ENCODE measurements around the gene ZNF429.
"Not testable (repeated sequence)": the region's sequence is repeated elsewhere in the genome, so short reads cannot be mapped to it uniquely, and the experiment has no call there.

ZNF429 gene

GRCh38 chr19:21587117-21587461, 81.7 kb downstream of the ZNF429 start:
- Histone ChIP-seq H3K36me3 (ENCODE audit: control insufficient read depth, insufficient read depth, low read length) (no peaks in the 10 kb centered on the region), H3K27me3 (ENCODE audit: control insufficient read depth, insufficient read depth, low read length, poor library complexity, severe bottlenecking) (peaks cover 12% of the 10 kb centered on the region), H3K4me3 (ENCODE audit: insufficient read depth, low read depth, low read length) (peak overlapping the region; percentile 27), H3K27ac (ENCODE audit: insufficient read depth, low read depth, low read length, poor library complexity, severe bottlenecking) (no peak overlapping the region), H3K9me3 (ENCODE audit: control insufficient read depth, low read length) (no peaks in the 10 kb centered on the region), H3K4me1 (ENCODE audit: control insufficient read depth, insufficient read depth, low read length) (no peaks in the 10 kb centered on the region)
- WGBS, 2 experiments: 71 to 73% methylated on average over 12 of the region's 12 CpGs

- Histone ChIP-seq H3K9me3 (ENCODE audit: control insufficient read depth, low read length) (no peaks in the 10 kb centered on the region), H3K27me3 (ENCODE audit: control insufficient read depth, insufficient read depth, low read length, poor library complexity, severe bottlenecking) (peaks cover 12% of the 10 kb centered on the region), H3K27ac (ENCODE audit: insufficient read depth, low read depth, low read length, poor library complexity, severe bottlenecking) (no peak overlapping the region), H3K4me3 (ENCODE audit: insufficient read depth, low read depth, low read length) (no peak overlapping the region), H3K4me1 (ENCODE audit: control insufficient read depth, insufficient read depth, low read length) (no peaks in the 10 kb centered on the region), H3K36me3 (ENCODE audit: control insufficient read depth, insufficient read depth, low read length) (no peaks in the 10 kb centered on the region)
- 80 to 87% methylated on average over 5 of the region's 5 CpGs for WGBS, 2 experiments
These were observed 82.1 kb downstream of the ZNF429 start for GRCh38 chr19:21587549-21587948.

- WGBS, 2 experiments: 74 to 77% methylated on average over 7 of the region's 7 CpGs
- no peaks in the 10 kb centered on the region for H3K4me1 ChIP-seq (ENCODE audit: control insufficient read depth, insufficient read depth, low read length)
- H3K27me3 ChIP-seq (ENCODE audit: control insufficient read depth, insufficient read depth, low read length, poor library complexity, severe bottlenecking): peaks cover 12% of the 10 kb centered on the region
- H3K36me3 ChIP-seq (ENCODE audit: control insufficient read depth, insufficient read depth, low read length): no peaks in the 10 kb centered on the region
- H3K4me3 ChIP-seq (ENCODE audit: insufficient read depth, low read depth, low read length): no peak overlapping the region
- no peak overlapping the region for H3K27ac ChIP-seq (ENCODE audit: insufficient read depth, low read depth, low read length, poor library complexity, severe bottlenecking)
- no peaks in the 10 kb centered on the region for H3K9me3 ChIP-seq (ENCODE audit: control insufficient read depth, low read length)
These were observed 82.7 kb downstream of the ZNF429 start for GRCh38 chr19:21588065-21588601.

- Histone ChIP-seq H3K9me3 (ENCODE audit: control insufficient read depth, low read length) (no peaks in the 10 kb centered on the region), H3K36me3 (ENCODE audit: control insufficient read depth, insufficient read depth, low read length) (no peaks in the 10 kb centered on the region), H3K27ac (ENCODE audit: insufficient read depth, low read depth, low read length, poor library complexity, severe bottlenecking) (no peak overlapping the region), H3K4me3 (ENCODE audit: insufficient read depth, low read depth, low read length) (no peak overlapping the region), H3K4me1 (ENCODE audit: control insufficient read depth, insufficient read depth, low read length) (no peaks in the 10 kb centered on the region), H3K27me3 (ENCODE audit: control insufficient read depth, insufficient read depth, low read length, poor library complexity, severe bottlenecking) (peaks cover 12% of the 10 kb centered on the region)
- 75 to 78% methylated on average over 2 of the region's 2 CpGs for WGBS, 2 experiments
These were observed 85.5 kb downstream of the ZNF429 start for GRCh38 chr19:21590867-21591266.

GRCh38 chr19:21593008-21593481, 87.6 kb downstream of the ZNF429 start:
- Histone ChIP-seq H3K4me3 (ENCODE audit: insufficient read depth, low read depth, low read length) (no peak overlapping the region), H3K9me3 (ENCODE audit: control insufficient read depth, low read length) (no peaks in the 10 kb centered on the region), H3K4me1 (ENCODE audit: control insufficient read depth, insufficient read depth, low read length) (no peaks in the 10 kb centered on the region), H3K27ac (ENCODE audit: insufficient read depth, low read depth, low read length, poor library complexity, severe bottlenecking) (no peak overlapping the region), H3K27me3 (ENCODE audit: control insufficient read depth, insufficient read depth, low read length, poor library complexity, severe bottlenecking) (no peaks in the 10 kb centered on the region), H3K36me3 (ENCODE audit: control insufficient read depth, insufficient read depth, low read length) (no peaks in the 10 kb centered on the region)
- WGBS, 2 experiments: 85 to 86% methylated on average over 2 of the region's 2 CpGs

DNA sequence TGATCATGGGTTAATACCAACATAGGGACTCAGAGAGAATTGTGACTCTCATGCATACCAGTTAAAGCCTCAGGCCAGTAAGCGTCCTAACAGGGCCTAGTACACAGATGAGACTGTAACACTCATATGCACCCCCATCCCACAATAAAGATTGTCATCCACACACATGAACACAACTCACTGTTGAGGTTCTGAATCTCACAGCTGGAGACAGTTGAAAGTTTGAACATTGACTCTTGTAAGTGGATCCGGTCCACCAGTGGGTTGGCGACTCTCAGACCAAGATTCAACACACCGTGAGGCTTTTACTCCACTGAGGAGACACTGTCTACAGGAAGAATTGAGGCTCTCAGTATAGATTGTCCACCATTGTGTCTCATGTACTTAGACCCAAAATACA, 88.1 kb downstream of the ZNF429 start:
- Histone ChIP-seq H3K27ac (ENCODE audit: insufficient read depth, low read depth, low read length, poor library complexity, severe bottlenecking) (no peak overlapping the region), H3K9me3 (ENCODE audit: control insufficient read depth, low read length) (no peaks in the 10 kb centered on the region), H3K4me3 (ENCODE audit: insufficient read depth, low read depth, low read length) (no peak overlapping the region), H3K36me3 (ENCODE audit: control insufficient read depth, insufficient read depth, low read length) (no peaks in the 10 kb centered on the region), H3K4me1 (ENCODE audit: control insufficient read depth, insufficient read depth, low read length) (no peaks in the 10 kb centered on the region), H3K27me3 (ENCODE audit: control insufficient read depth, insufficient read depth, low read length, poor library complexity, severe bottlenecking) (no peaks in the 10 kb centered on the region)
- 84 to 87% methylated on average over 4 of the region's 4 CpGs for WGBS, 2 experiments

GRCh38 chr19:21593934-21594820, 88.8 kb downstream of the ZNF429 start:
- no peaks in the 10 kb centered on the region for H3K4me1 ChIP-seq (ENCODE audit: control insufficient read depth, insufficient read depth, low read length)
- no peaks in the 10 kb centered on the region for H3K36me3 ChIP-seq (ENCODE audit: control insufficient read depth, insufficient read depth, low read length)
- no peak overlapping the region for H3K4me3 ChIP-seq (ENCODE audit: insufficient read depth, low read depth, low read length)
- H3K9me3 ChIP-seq (ENCODE audit: control insufficient read depth, low read length): no peaks in the 10 kb centered on the region
- no peaks in the 10 kb centered on the region for H3K27me3 ChIP-seq (ENCODE audit: control insufficient read depth, insufficient read depth, low read length, poor library complexity, severe bottlenecking)
- WGBS, 2 experiments: 77 to 79% methylated on average over 3 of the region's 3 CpGs
- H3K27ac ChIP-seq (ENCODE audit: insufficient read depth, low read depth, low read length, poor library complexity, severe bottlenecking): no peak overlapping the region

DNA sequence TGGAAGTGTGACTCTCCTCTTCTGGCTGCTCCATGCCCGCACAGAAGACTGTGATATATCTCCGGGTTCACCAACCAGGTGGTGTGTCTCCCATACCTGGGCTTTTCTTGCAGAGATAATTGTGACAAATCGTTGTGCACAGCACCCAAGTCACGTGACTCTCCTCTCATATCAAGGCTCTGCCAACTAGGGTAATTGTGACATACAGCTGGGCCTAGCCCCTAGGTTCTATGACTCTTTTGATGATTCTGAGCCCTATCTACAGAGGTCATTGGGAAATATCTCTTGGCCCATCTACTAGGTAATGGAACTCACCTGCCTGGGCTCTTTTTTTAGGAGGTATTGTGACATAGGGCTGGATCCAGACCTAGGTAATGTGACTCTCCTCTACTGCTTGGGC, 89.8 kb downstream of the ZNF429 start:
- no peaks in the 10 kb centered on the region for H3K9me3 ChIP-seq (ENCODE audit: control insufficient read depth, low read length)
- H3K36me3 ChIP-seq (ENCODE audit: control insufficient read depth, insufficient read depth, low read length): no peaks in the 10 kb centered on the region
- H3K27me3 ChIP-seq (ENCODE audit: control insufficient read depth, insufficient read depth, low read length, poor library complexity, severe bottlenecking): no peaks in the 10 kb centered on the region
- H3K4me3 ChIP-seq (ENCODE audit: insufficient read depth, low read depth, low read length): no peak overlapping the region
- H3K4me1 ChIP-seq (ENCODE audit: control insufficient read depth, insufficient read depth, low read length): no peaks in the 10 kb centered on the region
- H3K27ac ChIP-seq (ENCODE audit: insufficient read depth, low read depth, low read length, poor library complexity, severe bottlenecking): no peak overlapping the region
- 64 to 74% methylated on average over 4 of the region's 4 CpGs for WGBS, 2 experiments

GRCh38 chr19:21602082-21602658, 96.8 kb downstream of the ZNF429 start:
- Histone ChIP-seq H3K4me3 (ENCODE audit: insufficient read depth, low read depth, low read length) (no peak overlapping the region), H3K4me1 (ENCODE audit: control insufficient read depth, insufficient read depth, low read length) (peaks cover 9% of the 10 kb centered on the region), H3K27ac (ENCODE audit: insufficient read depth, low read depth, low read length, poor library complexity, severe bottlenecking) (no peak overlapping the region), H3K27me3 (ENCODE audit: control insufficient read depth, insufficient read depth, low read length, poor library complexity, severe bottlenecking) (no peaks in the 10 kb centered on the region), H3K36me3 (ENCODE audit: control insufficient read depth, insufficient read depth, low read length) (no peaks in the 10 kb centered on the region), H3K9me3 (ENCODE audit: control insufficient read depth, low read length) (no peaks in the 10 kb centered on the region)
- 89 to 96% methylated on average over 1 of the region's 1 CpG for WGBS, 2 experiments

DNA sequence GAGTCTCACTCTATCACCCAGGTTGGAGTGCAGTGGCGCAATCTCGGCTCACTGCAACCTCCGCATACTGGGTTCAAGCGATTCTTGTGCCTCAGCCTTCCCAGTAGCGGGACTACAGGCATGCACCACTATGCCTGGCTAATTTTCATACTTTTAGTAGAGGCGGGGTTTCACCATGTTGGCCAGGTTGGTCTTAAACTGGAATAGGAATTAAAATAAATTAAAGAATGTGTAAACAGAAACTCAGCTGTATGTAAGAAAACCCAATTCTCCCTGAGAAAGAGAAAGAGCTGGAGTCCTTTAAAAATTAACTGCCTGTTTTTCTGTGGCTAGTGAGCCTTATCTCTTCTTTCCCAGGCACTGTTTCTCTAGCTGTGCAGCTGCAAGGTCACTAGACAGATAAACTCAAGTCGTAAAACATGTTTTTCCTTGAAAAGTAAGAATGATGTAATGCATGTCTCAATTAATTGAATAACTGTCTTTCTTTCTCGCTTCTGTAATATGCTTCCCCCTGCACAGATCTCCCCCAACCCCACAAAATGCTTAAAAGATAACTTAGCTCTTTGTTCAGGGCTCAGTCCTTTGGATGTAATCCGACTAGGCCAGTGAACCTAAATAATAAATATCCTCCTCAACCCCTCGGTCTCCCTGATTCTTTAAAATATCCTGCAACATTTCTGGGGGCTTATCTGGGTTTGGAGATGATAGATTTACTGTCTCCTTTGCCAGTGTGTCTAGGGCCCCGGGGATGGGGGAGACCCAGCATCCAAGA, 97.4 kb downstream of the ZNF429 start:
- not testable (repeated sequence) for H3K27ac ChIP-seq (ENCODE audit: insufficient read depth, low read depth, low read length, poor library complexity, severe bottlenecking); H3K27me3 ChIP-seq (ENCODE audit: control insufficient read depth, insufficient read depth, low read length, poor library complexity, severe bottlenecking); H3K9me3 ChIP-seq (ENCODE audit: control insufficient read depth, low read length); H3K4me3 ChIP-seq (ENCODE audit: insufficient read depth, low read depth, low read length); H3K4me1 ChIP-seq (ENCODE audit: control insufficient read depth, insufficient read depth, low read length); H3K36me3 ChIP-seq (ENCODE audit: control insufficient read depth, insufficient read depth, low read length)
- 81 to 91% methylated on average over 10 to 11 of the region's 11 CpGs for WGBS, 2 experiments
